HL-60/S4 treated with retinoic acid at 250 ng/mL for 4 days and 3 days (cell line): ENCODE data around the gene TBX10.
"Not testable (repeated sequence)": the region's sequence is repeated elsewhere in the genome, so short reads cannot be mapped to it uniquely, and the experiment has no call there.

ENCODE experiments used
- in situ Hi-C: fragments of 300-500 bp; cut with MboI; formaldehyde crosslinking; loops from 2 replicates; pipeline ENCODE4 v1.7.0; 2022; ENCODE audit warnings: low sequenced_read_pairs

Gene TBX10

GRCh38 chr11:67632175-67632981 lies 7.2 kb downstream of the TBX10 start:
- in situ Hi-C loops, result no loop called here

- in situ Hi-C loops, result no loop called here
These were observed 7.7 kb downstream of the TBX10 start for GRCh38 chr11:67631853-67632174.

DNA sequence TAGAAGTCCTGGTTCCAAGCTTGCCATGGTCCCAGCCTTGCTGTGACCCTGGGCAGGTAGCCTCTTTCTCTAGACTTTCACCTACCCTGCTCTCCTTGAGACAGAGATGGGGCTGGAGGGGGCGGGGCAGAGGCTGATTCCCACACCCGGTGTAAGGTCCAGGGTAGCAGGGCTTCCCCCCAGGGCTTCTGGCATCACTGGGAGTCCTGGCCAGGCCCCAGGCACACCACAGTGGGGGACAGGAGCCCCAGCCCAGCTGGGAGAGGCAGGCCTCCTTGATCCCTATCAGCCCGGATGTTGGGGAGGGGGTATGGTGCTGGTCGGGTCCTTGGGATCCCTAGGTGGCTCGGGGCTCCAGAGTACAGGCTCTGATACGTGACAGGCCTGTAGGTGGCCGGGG lies 8.2 kb downstream of the TBX10 start:
- in situ Hi-C loops, result no loop called here

DNA sequence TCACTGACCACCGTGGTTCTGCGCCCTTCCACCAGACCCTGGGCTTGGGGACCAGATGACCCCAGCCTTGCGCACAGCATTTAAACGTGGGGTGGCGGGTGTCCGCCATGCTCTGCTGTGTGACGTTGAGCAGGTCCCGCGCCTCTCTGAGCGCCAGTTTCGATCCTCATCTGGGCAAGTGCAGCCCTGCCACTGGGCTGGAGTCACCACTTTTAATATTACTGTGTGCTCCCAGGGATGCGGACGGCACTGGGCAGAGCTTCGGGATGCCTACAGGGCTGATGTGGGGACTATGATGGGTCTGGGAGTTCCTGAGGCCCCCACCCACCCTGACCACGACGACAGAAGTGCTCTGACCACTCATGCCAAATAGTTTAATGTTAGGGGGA lies 8.6 kb downstream of the TBX10 start:
- in situ Hi-C loops, result no loop called here

DNA sequence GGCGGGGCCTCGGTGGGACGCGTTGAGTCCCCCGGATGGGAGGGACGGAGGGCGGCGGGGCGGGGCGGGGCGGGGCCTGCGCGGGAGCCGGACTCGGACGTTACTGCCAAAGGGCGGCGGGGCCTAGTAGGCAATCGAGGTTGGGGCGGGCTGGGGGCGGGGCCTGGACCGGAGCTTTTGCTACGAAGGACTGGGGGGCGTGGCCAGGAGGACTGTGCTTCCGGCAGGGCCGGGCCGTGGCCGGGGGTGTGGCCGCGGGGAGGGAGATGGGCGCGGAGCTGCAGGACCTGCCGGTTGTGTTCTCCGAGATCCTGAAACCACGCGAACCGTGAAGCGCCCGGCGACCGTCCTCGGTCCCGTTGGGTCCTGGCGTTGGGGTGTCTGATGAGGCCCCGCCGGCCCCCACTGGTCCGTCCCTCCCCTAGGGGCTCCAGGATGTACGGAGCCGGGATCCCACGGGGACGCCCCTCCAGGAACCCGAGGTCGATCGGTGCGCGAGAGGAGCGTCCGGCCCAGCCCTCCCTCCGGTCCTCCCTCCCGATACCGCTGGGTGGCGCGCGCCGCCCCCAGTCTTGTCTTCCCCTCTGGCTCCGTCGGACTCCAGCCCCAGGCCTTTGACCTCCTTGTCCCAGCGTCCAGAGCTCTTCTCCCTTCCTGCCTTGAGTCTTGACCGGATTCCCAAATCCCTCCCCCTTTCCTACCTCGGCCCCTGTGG lies 9.2 kb downstream of the TBX10 start:
- in situ Hi-C loops, result no loop called here

DNA sequence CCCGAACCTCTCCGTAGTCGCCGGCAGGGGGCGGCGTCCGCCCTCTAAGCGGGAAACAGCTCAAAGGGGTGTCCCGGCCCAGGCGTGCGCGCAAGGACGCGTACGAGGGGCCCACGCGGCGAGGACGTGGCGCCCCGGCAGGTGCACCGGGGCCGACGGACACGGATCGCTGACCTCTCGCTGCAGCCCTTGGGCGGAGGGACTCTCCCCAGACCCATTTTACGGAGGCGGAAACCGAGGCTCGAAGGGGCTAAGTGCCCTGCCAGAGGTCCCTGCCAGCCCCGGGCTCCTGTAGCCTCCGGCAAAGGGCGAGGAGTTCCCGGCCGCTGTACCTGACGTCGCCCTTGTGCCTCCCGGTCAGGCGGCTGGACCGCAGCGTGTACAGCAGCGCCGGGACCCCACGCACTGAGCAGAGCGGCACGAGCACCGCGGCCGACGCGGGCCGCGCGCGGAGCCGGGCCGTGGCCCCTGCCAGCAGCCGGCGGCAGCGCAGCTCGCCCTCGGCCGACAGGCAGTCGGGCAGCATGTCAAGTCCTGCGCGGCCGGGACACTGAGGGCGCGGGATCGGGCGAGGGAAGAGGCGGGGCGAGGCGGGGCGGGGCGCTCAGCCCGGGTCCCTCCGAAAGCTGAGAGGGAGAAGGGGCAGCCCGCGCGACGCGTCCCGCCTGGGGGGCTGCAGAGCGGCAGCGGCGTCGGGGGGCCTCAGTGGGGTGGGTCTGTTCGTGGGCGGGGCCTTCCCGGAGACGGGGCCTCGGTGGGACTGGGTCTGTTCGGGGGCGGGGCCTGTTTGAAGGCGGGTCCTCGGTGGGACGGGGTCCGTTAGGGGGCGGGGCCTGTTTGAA lies 10.0 kb downstream of the TBX10 start, which contains the start of gene NUDT8:
TSS of gene NUDT8 (minus strand) at position 552 of the 842 bp plus-strand sequence. CDS start at position 526, 26 bp downstream.
- in situ Hi-C loops, result no loop called here

GRCh38 chr11:67628710-67629385 lies 10.7 kb downstream of the TBX10 start:
- in situ Hi-C loops, result no loop called here

DNA sequence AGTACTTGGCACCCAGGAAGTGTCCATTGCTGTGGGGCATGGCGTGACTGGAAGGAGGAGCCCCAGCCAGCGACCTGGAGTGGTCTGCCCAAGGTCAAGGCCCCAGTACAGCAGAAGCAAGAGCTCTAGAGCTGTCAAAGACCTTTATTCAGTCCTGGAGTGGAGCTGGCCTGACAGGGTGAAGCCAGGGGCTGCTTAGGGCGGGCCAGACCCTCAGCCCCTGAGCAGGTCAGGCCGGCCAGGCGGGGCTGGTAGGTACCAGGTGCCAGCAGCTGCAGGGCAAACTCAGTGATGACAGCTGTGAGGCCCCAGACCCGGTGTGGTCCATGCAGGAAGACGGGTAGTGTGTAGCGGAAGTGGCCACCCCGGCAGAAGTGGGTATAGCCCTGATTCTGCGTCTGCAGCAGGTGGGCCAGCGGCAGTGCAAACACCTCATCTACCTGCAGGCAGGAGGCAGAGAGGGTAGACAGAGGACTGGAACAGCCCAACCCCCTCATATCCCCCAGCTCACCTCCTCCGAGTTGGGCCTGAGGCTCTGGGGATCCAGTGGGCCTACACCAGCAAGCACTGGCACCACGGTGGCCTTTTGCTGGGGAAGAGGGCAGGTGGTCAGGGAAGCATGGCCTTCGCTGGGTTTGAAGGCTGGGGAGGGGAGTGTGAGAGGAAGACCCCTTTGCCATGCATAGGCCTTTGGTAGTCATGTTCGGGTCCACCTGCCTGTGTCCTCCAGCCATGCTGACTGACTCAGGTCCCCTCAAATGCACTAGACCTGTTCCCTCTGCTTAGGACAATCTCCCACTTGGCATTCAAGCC lies 11.5 kb downstream of the TBX10 start:
- in situ Hi-C loops, result no loop called here

GRCh38 chr11:67627441-67627811 lies 12.1 kb downstream of the TBX10 start:
- in situ Hi-C loops, result no loop called here

- in situ Hi-C loops, result no loop called here
These were observed 12.6 kb downstream of the TBX10 start for GRCh38 chr11:67626970-67627369.

- in situ Hi-C loops, result not testable (repeated sequence)
These were observed 13.3 kb downstream of the TBX10 start for GRCh38 chr11:67626131-67626833.

DNA sequence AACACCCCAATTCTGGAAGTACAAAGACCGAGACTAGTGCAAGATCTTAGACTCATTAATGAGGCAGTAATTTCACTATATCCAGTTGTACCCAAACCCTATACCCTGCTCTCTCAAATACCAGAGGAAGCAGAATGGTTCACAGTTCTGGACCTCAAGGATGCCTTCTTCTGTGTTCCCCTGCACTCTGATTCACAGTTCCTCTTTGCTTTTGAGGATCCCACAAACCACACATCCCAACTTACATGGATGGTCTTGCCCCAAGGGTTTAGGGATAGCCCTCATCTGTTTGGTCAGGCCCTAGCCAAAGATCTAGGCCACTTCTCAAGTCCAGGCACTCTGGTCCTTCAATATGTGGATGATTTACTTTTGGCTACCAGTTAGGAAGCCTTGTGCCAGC lies 15.8 kb downstream of the TBX10 start:
- in situ Hi-C loops, result not testable (repeated sequence)

GRCh38 chr11:67622905-67623304 lies 16.7 kb downstream of the TBX10 start:
- in situ Hi-C loops, result not testable (repeated sequence)

- in situ Hi-C loops, result not testable (repeated sequence)
These were observed 17.6 kb downstream of the TBX10 start for GRCh38 chr11:67621928-67622327.

DNA sequence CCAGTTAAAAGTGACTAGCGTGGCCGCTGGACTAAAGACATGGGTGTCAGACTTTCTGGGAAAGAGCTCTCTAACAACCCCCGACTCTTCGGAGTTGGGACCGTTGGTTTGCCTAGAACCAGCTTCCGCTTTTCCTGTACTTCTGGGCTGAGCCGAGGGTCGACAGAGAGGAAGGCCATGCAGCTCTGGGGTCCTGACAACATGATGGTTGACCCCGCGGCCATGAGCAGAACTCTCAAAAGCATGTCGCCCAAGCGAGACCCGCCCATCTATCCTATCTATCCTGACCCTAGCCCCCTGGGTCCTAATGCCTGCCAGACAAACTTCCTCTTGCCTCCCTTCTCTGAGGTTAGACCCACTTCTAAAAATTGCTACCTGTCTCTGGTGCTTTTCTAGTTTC lies 18.9 kb downstream of the TBX10 start:
- in situ Hi-C loops, result not testable (repeated sequence)

DNA sequence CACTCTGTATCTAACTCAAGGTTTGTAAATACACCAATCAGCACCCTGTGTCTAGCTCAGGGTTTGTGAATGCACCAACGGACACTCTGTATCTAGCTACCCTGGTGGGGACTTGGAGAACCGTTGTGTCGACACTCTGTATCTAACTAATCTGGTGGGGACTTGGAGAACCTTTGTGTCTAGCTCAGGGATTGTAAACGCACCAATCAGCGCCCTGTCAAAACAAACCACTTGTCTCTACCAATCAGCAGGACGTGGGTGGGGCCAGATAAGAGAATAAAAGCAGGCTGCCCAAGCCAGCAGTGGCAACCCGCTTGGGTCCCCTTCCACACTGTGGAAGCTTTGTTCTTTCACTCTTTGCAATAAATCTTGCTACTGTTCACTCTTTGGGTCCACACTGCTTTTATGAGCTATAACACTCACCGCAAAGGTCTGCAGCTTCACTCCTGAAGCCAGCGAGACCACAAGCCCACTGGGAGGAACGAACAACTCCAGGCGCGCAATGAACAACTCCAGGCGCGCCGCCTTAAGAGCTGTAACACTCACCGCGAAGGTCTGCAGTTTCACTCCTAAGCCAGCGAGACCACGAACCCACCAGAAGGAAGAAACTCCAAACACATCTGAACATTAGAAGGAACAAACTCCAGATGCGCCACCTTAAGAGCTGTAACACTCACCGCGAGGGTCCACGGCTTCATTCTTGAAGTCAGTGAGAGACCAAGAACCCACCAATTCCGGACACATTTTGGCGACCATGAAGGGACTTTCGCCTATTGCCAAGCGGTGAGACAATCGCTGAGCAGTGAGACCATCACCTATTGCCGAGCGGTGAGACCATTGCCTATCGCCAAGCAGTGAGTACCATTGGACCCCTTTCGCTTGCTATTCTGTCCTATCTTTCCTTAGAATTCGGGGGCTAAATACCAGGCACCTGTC lies 19.6 kb downstream of the TBX10 start:
- in situ Hi-C loops, result not testable (repeated sequence)

DNA sequence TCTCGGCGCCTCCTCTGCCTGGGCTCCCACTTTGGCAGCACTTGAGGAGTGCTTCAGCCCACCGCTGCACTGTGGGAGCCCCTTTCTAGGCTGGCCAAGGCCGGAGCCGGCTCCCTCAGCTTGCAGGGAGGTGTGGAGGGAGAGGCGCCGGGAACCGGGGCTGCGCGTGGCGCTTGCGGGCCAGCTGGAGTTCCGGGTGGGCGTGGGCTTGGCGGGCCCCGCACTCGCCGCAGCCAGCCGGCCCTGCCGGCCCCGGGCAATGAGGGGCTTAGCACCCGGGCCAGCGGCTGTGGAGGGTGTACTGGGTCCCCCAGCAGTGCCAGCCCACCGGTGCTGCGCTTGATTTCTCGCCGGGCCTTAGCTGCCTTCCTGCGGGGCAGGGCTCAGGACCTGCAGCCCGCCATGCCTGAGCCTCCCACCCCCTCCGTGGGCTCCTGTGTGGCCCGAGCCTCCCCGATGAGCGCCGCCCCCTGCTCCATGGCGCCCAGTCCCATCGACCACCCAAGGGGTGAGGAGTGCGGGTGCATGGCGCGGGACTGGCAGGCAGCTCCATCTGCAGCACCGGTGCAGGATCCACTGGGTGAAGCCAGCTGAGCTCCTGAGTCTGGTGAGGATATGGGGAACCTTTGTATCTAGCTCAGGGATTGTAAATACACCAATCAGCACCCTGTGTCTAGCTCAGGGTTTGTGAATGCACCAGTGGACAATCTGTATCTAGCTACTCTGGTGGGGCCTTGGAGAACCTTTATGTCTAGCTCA lies 20.5 kb downstream of the TBX10 start:
- in situ Hi-C loops, result not testable (repeated sequence)
